DOHH2 (cell line): Measurements from ENCODE around the gene ANAPC2.
A peak's percentile ranks its signal among the peaks of the same experiment; 100 is the strongest.

Source experiments
- H3F3A ChIP-seq: fragments of 200-600 bp; sonication (generic), shearing (Covaris generic); 2 replicates; pipeline ENCODE4 v1.6.0; 2016; ENCODE audit warnings: antibody characterized with exemption, mild to moderate bottlenecking; ENCODE audit not compliant: control insufficient read depth, insufficient read depth
- H3K27ac ChIP-seq: fragments of 200-600 bp; sonication (generic); 2 replicates; pipeline ENCODE4 v1.5.1; 2014; ENCODE audit warnings: low read depth, mild to moderate bottlenecking, low read length, moderate library complexity
- H3K27me3 ChIP-seq: fragments of 200-600 bp; sonication (generic); 2 replicates; pipeline ENCODE4 v1.6.1; 2014; ENCODE audit warnings: mild to moderate bottlenecking, low read length, mixed read lengths; ENCODE audit not compliant: control insufficient read depth
- H3K36me3 ChIP-seq: fragments of 200-600 bp; sonication (generic); 2 replicates; pipeline ENCODE4 v1.6.1; 2014; ENCODE audit warnings: mild to moderate bottlenecking, low read length, moderate library complexity, mixed read lengths; ENCODE audit not compliant: control insufficient read depth
- H3K4me1 ChIP-seq: fragments of 200-600 bp; sonication (generic); 2 replicates; pipeline ENCODE4 v1.6.1; 2014; ENCODE audit warnings: mild to moderate bottlenecking, low read length, mixed read lengths; ENCODE audit not compliant: control insufficient read depth
- H3K4me2 ChIP-seq: fragments of 200-600 bp; sonication (generic); 2 replicates; pipeline ENCODE4 v1.6.0; 2014; ENCODE audit warnings: mild to moderate bottlenecking, low read length, moderate library complexity
- H3K4me3 ChIP-seq: fragments of 200-600 bp; sonication (generic); 2 replicates; pipeline ENCODE4 v1.5.1; 2014; ENCODE audit warnings: mild to moderate bottlenecking, low read length, mixed read lengths
- H3K79me2 ChIP-seq: fragments of 200-600 bp; sonication (generic); 2 replicates; pipeline ENCODE4 v1.6.1; 2014; ENCODE audit warnings: mild to moderate bottlenecking, low read length, mixed read lengths; ENCODE audit not compliant: control insufficient read depth
- H3K9me2 ChIP-seq: fragments of 200-600 bp; sonication (generic); replicated peaks from 2 replicates; pipeline ENCODE4 v1.6.1; 2014; ENCODE audit warnings: mild to moderate bottlenecking, low read length, mixed read lengths; ENCODE audit not compliant: control insufficient read depth
- H3K9me3 ChIP-seq: fragments of 200-600 bp; sonication (generic); 2 replicates; pipeline ENCODE4 v1.6.1; 2014; ENCODE audit warnings: antibody characterized with exemption, low read length, mixed read lengths; ENCODE audit not compliant: control insufficient read depth, insufficient read depth
- H4K20me1 ChIP-seq: fragments of 200-600 bp; sonication (generic); 2 replicates; pipeline ENCODE4 v1.6.0; 2014; ENCODE audit warnings: low read depth, mild to moderate bottlenecking, antibody characterized with exemption, low read length, moderate library complexity; ENCODE audit not compliant: control insufficient read depth, insufficient read depth
- EZH2phosphoT487 ChIP-seq: fragments of 200-600 bp; sonication (generic); IDR thresholded peaks from 2 replicates; pipeline ENCODE4 v1.6.1; 2017; ENCODE audit warnings: borderline replicate concordance, mild to moderate bottlenecking, antibody characterized with exemption, low read length, moderate library complexity, mixed read lengths
- TF ChIP-seq, protein P1 (sequence below): fragments of 200-600 bp; sonication (generic); IDR thresholded peaks from one replicate; pipeline ENCODE4 v1.5.1; 2014; ENCODE audit warnings: antibody characterized with exemption, mild to moderate bottlenecking, low read depth, low read length; ENCODE audit not compliant: poor library complexity, severe bottlenecking

ANAPC2 gene

DNA sequence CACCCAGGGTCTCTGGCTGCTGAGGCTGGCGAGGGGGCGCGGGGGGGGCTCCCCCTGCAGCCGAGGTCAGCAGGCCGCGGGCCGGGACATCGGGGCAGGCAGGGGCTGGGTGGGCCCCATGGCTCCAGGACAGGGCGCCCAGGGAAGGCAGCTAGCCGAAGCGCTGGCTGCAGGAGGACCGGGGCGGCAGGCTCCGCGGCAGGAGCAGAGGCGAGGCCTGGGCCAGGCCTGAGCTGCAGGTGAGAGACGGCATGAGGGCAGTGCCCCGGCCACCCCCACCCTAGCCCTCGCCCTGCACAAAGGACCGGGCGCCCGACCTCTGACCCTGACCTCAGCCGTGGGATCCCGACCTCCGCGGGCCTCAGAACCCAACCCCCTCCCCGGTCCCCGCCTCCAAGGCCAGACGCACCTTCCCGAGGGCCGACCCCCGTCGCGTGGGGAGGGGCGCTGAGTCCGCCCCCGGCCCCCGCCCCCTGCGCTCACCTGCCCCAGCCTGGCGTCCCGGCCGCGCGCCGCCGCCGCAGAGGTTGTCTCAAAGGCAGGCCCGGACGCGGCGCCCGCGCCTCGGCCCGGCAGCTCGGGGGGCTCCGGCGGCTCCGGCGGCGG, 33.2 kb upstream of the ANAPC2 start:
- no peaks in the 10 kb centered on the region for H3K27me3 ChIP-seq
- peaks cover 27% of the 10 kb centered on the region for H3K4me1 ChIP-seq
- no peaks in the 10 kb centered on the region for H4K20me1 ChIP-seq
- no peaks in the 10 kb centered on the region for H3K9me3 ChIP-seq
- H3K9me2 ChIP-seq = no peaks in the 10 kb centered on the region
- peak overlapping the region; percentile 55 for H3K4me2 ChIP-seq
- H3K79me2 ChIP-seq = peaks cover 5% of the 10 kb centered on the region
- peak overlapping the region; percentile 65 for H3K4me3 ChIP-seq
- H3K36me3 ChIP-seq = peaks cover 6% of the 10 kb centered on the region
- H3F3A ChIP-seq = peaks cover 6% of the 10 kb centered on the region
- TF ChIP-seq, protein P1, sequence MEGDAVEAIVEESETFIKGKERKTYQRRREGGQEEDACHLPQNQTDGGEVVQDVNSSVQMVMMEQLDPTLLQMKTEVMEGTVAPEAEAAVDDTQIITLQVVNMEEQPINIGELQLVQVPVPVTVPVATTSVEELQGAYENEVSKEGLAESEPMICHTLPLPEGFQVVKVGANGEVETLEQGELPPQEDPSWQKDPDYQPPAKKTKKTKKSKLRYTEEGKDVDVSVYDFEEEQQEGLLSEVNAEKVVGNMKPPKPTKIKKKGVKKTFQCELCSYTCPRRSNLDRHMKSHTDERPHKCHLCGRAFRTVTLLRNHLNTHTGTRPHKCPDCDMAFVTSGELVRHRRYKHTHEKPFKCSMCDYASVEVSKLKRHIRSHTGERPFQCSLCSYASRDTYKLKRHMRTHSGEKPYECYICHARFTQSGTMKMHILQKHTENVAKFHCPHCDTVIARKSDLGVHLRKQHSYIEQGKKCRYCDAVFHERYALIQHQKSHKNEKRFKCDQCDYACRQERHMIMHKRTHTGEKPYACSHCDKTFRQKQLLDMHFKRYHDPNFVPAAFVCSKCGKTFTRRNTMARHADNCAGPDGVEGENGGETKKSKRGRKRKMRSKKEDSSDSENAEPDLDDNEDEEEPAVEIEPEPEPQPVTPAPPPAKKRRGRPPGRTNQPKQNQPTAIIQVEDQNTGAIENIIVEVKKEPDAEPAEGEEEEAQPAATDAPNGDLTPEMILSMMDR = no peak
- TF ChIP-seq EZH2phosphoT487 = no peak
- H3K27ac ChIP-seq = no peak overlapping the region

DNA sequence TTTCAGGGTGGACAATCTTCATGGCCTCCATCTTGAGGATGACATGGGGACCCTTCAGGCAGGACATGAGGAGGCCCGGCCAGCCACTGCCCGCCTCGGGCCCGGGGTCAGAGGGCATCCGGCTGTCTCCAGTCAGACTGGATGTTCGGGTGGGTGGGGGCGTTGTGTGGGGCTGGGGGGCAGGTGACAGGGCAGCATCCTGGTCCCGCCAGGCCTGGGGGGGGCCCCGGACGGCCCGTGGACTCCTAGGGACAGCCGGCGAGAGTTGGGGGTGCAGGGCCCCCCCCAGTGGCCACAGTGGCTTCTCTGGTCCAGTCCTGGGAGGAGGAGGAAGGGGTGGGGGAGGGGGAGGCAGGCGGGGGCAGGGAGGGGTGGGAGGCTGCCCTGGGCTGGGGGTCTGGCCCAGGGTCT, 32.7 kb upstream of the ANAPC2 start:
- Histone ChIP-seq H4K20me1 (no peaks in the 10 kb centered on the region), H3K27ac (no peak overlapping the region), H3K27me3 (no peaks in the 10 kb centered on the region), H3K79me2 (peaks cover 5% of the 10 kb centered on the region), H3K4me3 (no peak overlapping the region), H3K4me2 (no peak overlapping the region), H3F3A (peaks cover 6% of the 10 kb centered on the region), H3K9me3 (no peaks in the 10 kb centered on the region), H3K9me2 (no peaks in the 10 kb centered on the region), H3K4me1 (peaks cover 27% of the 10 kb centered on the region), H3K36me3 (peaks cover 11% of the 10 kb centered on the region)
- TF ChIP-seq, protein P1 = no peak
- no peak for TF ChIP-seq EZH2phosphoT487

DNA sequence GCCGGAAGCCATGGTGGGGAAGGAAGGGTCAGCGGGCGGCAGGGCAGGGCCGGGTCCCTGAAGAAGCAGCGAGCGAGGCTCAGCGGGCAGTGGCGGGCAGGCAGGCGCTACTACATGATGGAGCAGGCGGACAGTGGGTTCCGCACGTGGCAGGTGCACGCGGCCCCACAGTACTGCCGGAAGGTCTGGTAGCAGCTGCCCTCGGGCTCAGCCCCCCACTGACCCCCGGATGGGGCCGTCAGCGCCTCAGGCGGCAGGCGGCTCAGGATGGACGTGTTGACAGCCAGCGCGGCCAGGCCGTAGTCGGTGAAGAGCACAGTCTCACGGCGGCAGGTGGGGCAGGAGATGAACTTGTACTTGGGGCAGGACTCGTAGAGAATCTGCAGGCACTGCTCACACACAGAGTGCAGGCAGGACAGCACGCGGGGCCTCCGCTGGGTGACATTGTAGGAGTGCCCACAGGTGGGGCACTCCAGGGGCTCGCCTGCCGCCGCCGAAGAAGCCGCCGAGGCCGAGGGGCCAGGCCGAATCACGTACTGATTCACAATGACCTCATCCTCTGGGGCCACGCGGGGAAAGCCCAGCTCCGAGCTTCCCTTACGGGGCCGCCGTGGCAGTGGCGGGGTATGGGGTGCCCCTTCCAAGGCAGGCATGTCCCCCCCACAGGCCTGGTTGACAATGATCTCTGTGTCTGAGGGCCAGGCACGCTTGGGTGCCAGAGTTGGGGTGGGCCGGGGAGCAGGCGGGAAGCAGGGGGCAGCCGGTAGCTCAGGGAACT, 32.1 kb upstream of the ANAPC2 start:
- TF ChIP-seq, protein P1 = no peak
- no peak for TF ChIP-seq EZH2phosphoT487
- no peaks in the 10 kb centered on the region for H3K27me3 ChIP-seq
- no peaks in the 10 kb centered on the region for H4K20me1 ChIP-seq
- no peaks in the 10 kb centered on the region for H3K9me3 ChIP-seq
- peaks cover 6% of the 10 kb centered on the region for H3F3A ChIP-seq
- peaks cover 16% of the 10 kb centered on the region for H3K36me3 ChIP-seq
- no peak overlapping the region for H3K27ac ChIP-seq
- H3K79me2 ChIP-seq = peaks cover 5% of the 10 kb centered on the region
- no peak overlapping the region for H3K4me3 ChIP-seq
- peaks cover 27% of the 10 kb centered on the region for H3K4me1 ChIP-seq
- no peak overlapping the region for H3K4me2 ChIP-seq
- no peaks in the 10 kb centered on the region for H3K9me2 ChIP-seq
